ENCODE results near the gene CNOT8.
"Not testable (repeated sequence)": the region's sequence is repeated elsewhere in the genome, so short reads cannot be mapped to it uniquely, and the experiment has no call there.

The CNOT8 gene

GRCh38 chr5:154818471-154819116 lies 39.8 kb upstream of the CNOT8 start:
- no peaks in the 10 kb centered on the region for H3K79me2 ChIP-seq (ENCODE audit: insufficient read depth, low read length)
- H3K36me3 ChIP-seq (ENCODE audit: insufficient read depth, low read length) = peaks cover 89% of the 10 kb centered on the region

GRCh38 chr5:154819546-154819945 lies 38.9 kb upstream of the CNOT8 start:
- Histone ChIP-seq H2AFZ (ENCODE audit: low read depth, low read length) (no peak overlapping the region), H3K4me2 (ENCODE audit: insufficient read depth, low read length) (no peak overlapping the region), H3K9me3 (ENCODE audit: insufficient read depth, low read length, severe bottlenecking) (no peaks in the 10 kb centered on the region), H3K4me1 (ENCODE audit: insufficient read depth, low read length) (no peaks in the 10 kb centered on the region), H3K4me3 (ENCODE audit: low read depth in 1 of 2, low read length in 2 of 2) (no peak overlapping the region), H4K20me1 (ENCODE audit: insufficient read depth, low read length) (peaks cover 29% of the 10 kb centered on the region), H3K27me3 (ENCODE audit: insufficient read depth, low read length, poor library complexity) (no peaks in the 10 kb centered on the region), H3K36me3 (ENCODE audit: insufficient read depth, low read length) (peaks cover 89% of the 10 kb centered on the region), H3K79me2 (ENCODE audit: insufficient read depth, low read length) (no peaks in the 10 kb centered on the region), H3K27ac (ENCODE audit: low read length) (no peak overlapping the region), H3K9ac (ENCODE audit: low read depth, low read length) (no peak overlapping the region)
- no peak for TF ChIP-seq CTCF (IDR thresholded peaks at IDR 0.05; ENCODE audit: borderline replicate concordance, extremely low read depth, low read length, poor library complexity, severe bottlenecking)
- no peak for TF ChIP-seq EZH2 (IDR thresholded peaks at IDR 0.05; ENCODE audit: borderline replicate concordance, low read depth, low read length, severe bottlenecking)
- ATAC-seq (ENCODE audit: insufficient read depth, low read depth) = no peak
- DNase-seq = no peak

More at GRCh38 chr5:154818471-154819116, 39.8 kb upstream of the CNOT8 start:
- Histone ChIP-seq H3K9me3 (ENCODE audit: insufficient read depth, low read length, severe bottlenecking) (no peaks in the 10 kb centered on the region), H3K27ac (ENCODE audit: low read length) (no peak overlapping the region), H3K27me3 (ENCODE audit: insufficient read depth, low read length, poor library complexity) (no peaks in the 10 kb centered on the region), H3K9ac (ENCODE audit: low read depth, low read length) (no peak overlapping the region), H4K20me1 (ENCODE audit: insufficient read depth, low read length) (peaks cover 33% of the 10 kb centered on the region), H3K4me1 (ENCODE audit: insufficient read depth, low read length) (no peaks in the 10 kb centered on the region), H3K4me2 (ENCODE audit: insufficient read depth, low read length) (no peak overlapping the region), H2AFZ (ENCODE audit: low read depth, low read length) (no peak overlapping the region), H3K4me3 (ENCODE audit: low read depth in 1 of 2, low read length in 2 of 2) (no peak overlapping the region)
- TF ChIP-seq EZH2 (IDR thresholded peaks at IDR 0.05; ENCODE audit: borderline replicate concordance, low read depth, low read length, severe bottlenecking) (no peak), CTCF (IDR thresholded peaks at IDR 0.05; ENCODE audit: borderline replicate concordance, extremely low read depth, low read length, poor library complexity, severe bottlenecking) (no peak)
- DNase-seq (no peak), ATAC-seq (ENCODE audit: insufficient read depth, low read depth) (no peak)

GRCh38 chr5:154820383-154820782 lies 38.0 kb upstream of the CNOT8 start:
- Histone ChIP-seq H3K36me3 (ENCODE audit: insufficient read depth, low read length) (peaks cover 82% of the 10 kb centered on the region), H3K9ac (ENCODE audit: low read depth, low read length) (no peak overlapping the region), H3K4me1 (ENCODE audit: insufficient read depth, low read length) (no peaks in the 10 kb centered on the region), H3K4me3 (ENCODE audit: low read depth in 1 of 2, low read length in 2 of 2) (no peak overlapping the region), H2AFZ (ENCODE audit: low read depth, low read length) (no peak overlapping the region), H3K9me3 (ENCODE audit: insufficient read depth, low read length, severe bottlenecking) (no peaks in the 10 kb centered on the region), H4K20me1 (ENCODE audit: insufficient read depth, low read length) (peaks cover 23% of the 10 kb centered on the region), H3K4me2 (ENCODE audit: insufficient read depth, low read length) (no peak overlapping the region), H3K27me3 (ENCODE audit: insufficient read depth, low read length, poor library complexity) (no peaks in the 10 kb centered on the region), H3K27ac (ENCODE audit: low read length) (no peak overlapping the region), H3K79me2 (ENCODE audit: insufficient read depth, low read length) (no peaks in the 10 kb centered on the region)
- DNase-seq (no peak), ATAC-seq (ENCODE audit: insufficient read depth, low read depth) (no peak)
- TF ChIP-seq EZH2 (IDR thresholded peaks at IDR 0.05; ENCODE audit: borderline replicate concordance, low read depth, low read length, severe bottlenecking) = no peak
- TF ChIP-seq CTCF (IDR thresholded peaks at IDR 0.05; ENCODE audit: borderline replicate concordance, extremely low read depth, low read length, poor library complexity, severe bottlenecking) = no peak

GRCh38 chr5:154822896-154823295 lies 35.5 kb upstream of the CNOT8 start:
- not testable (repeated sequence) for DNase-seq; H2AFZ ChIP-seq (ENCODE audit: low read depth, low read length); H3K27ac ChIP-seq (ENCODE audit: low read length); H3K4me3 ChIP-seq (ENCODE audit: low read depth in 1 of 2, low read length in 2 of 2); H3K27me3 ChIP-seq (ENCODE audit: insufficient read depth, low read length, poor library complexity); H3K4me2 ChIP-seq (ENCODE audit: insufficient read depth, low read length); ATAC-seq (ENCODE audit: insufficient read depth, low read depth); H3K4me1 ChIP-seq (ENCODE audit: insufficient read depth, low read length); H3K9me3 ChIP-seq (ENCODE audit: insufficient read depth, low read length, severe bottlenecking); H3K79me2 ChIP-seq (ENCODE audit: insufficient read depth, low read length); H3K9ac ChIP-seq (ENCODE audit: low read depth, low read length)
- Histone ChIP-seq H3K36me3 (ENCODE audit: insufficient read depth, low read length) (peaks cover 57% of the 10 kb centered on the region), H4K20me1 (ENCODE audit: insufficient read depth, low read length) (peaks cover 13% of the 10 kb centered on the region)

Data from DND-41 (cell line).